ENCODE results near the gene RCAN2. TPM values are rescaled to one million over a fixed set of nuclear protein-coding genes. Genes with fewer than 3 reads are reported as not detected.

Gene RCAN2
- total and polyA plus RNA-seq, 12 donors = 2.3 to 14.4 (median 6.5) TPM

- intact Hi-C loops (cut with DNase I) = no loop called here
- 88 to 93% (median 91%) methylated on average over 3 of the region's 3 CpGs for WGBS, 4 donors
- H3K4me3 ChIP-seq = no peak overlapping the region
- TF ChIP-seq CTCF (IDR thresholded peaks at IDR 0.05) = no peak
- TF ChIP-seq POLR2A (IDR thresholded peaks at IDR 0.05) = no peak
- DNase-seq = no peak
- no peaks in the 10 kb centered on the region for H3K36me3 ChIP-seq (replicated peaks in 1 of 2)
- H3K4me1 ChIP-seq (replicated peaks in 1 of 2) = no peaks in the 10 kb centered on the region
- H3K27ac ChIP-seq = no peak overlapping the region
- no peaks in the 10 kb centered on the region for H3K9me3 ChIP-seq (replicated peaks in 1 of 3)
- no peaks in the 10 kb centered on the region for H3K27me3 ChIP-seq
Observed at GRCh38 chr6:46366190-46366900, 124.9 kb downstream of the RCAN2 start.

GRCh38 chr6:46357591-46357990 lies 133.7 kb downstream of the RCAN2 start:
- H3K27ac ChIP-seq = no peak overlapping the region
- TF ChIP-seq POLR2A (IDR thresholded peaks at IDR 0.05) (no peak), CTCF (IDR thresholded peaks at IDR 0.05) (no peak)
- peaks cover 0 to 11% of the 10 kb centered on the region in 2 donors for H3K4me1 ChIP-seq (replicated peaks in 1 of 2)
- 64 to 73% (median 69%) methylated on average over 2 of the region's 2 CpGs for WGBS, 4 donors
- intact Hi-C loops (cut with DNase I) = no loop called here
- H3K4me3 ChIP-seq = no peak overlapping the region
- no peaks in the 10 kb centered on the region for H3K27me3 ChIP-seq
- no peaks in the 10 kb centered on the region for H3K36me3 ChIP-seq (replicated peaks in 1 of 2)
- DNase-seq = no peak
- no peaks in the 10 kb centered on the region for H3K9me3 ChIP-seq (replicated peaks in 1 of 3)

- TF ChIP-seq CTCF (IDR thresholded peaks at IDR 0.05) = no peak
- no peak for TF ChIP-seq POLR2A (IDR thresholded peaks at IDR 0.05)
- Histone ChIP-seq H3K4me1 (replicated peaks in 1 of 2) (peaks cover 0 to 11% of the 10 kb centered on the region in 2 donors), H3K36me3 (replicated peaks in 1 of 2) (no peaks in the 10 kb centered on the region), H3K4me3 (no peak overlapping the region), H3K27me3 (no peaks in the 10 kb centered on the region), H3K9me3 (replicated peaks in 1 of 3) (no peaks in the 10 kb centered on the region), H3K27ac (no peak overlapping the region)
- DNase-seq = no peak
- intact Hi-C loops (cut with DNase I) = no loop called here
- 88 to 89% (median 88%) methylated on average over 5 of the region's 5 CpGs for WGBS, 4 donors
Observed at GRCh38 chr6:46356543-46356942, 134.7 kb downstream of the RCAN2 start.

- TF ChIP-seq CTCF (IDR thresholded peaks at IDR 0.05) (no peak), POLR2A (IDR thresholded peaks at IDR 0.05) (no peak)
- no peak for DNase-seq
- WGBS, 4 donors = 45 to 60% (median 54%) methylated on average over 3 of the region's 3 CpGs
- Histone ChIP-seq H3K27me3 (no peaks in the 10 kb centered on the region), H3K4me1 (replicated peaks in 1 of 2) (peaks cover 0 to 16% of the 10 kb centered on the region in 2 donors), H3K36me3 (replicated peaks in 1 of 2) (no peaks in the 10 kb centered on the region), H3K27ac (peak overlapping the region in 1 of 5 donors; percentile 0), H3K4me3 (no peak overlapping the region), H3K9me3 (replicated peaks in 1 of 3) (no peaks in the 10 kb centered on the region)
- intact Hi-C loops (cut with DNase I) = no loop called here
Observed at GRCh38 chr6:46353528-46353927, 137.7 kb downstream of the RCAN2 start.

All from adrenal gland (tissue), 12 donors.